ENCODE data around the gene GPR15.
"Not testable (repeated sequence)": the region's sequence is repeated elsewhere in the genome, so short reads cannot be mapped to it uniquely, and the experiment has no call there.

Gene GPR15

GRCh38 chr3:98559769-98560168 is 28.0 kb downstream of the GPR15 start:
- DNase-seq, result not testable (repeated sequence)

- DNase-seq, result no peak
Observed at GRCh38 chr3:98560911-98561310, 29.1 kb downstream of the GPR15 start.

- no peak for DNase-seq
Observed at GRCh38 chr3:98561727-98562521, 30.1 kb downstream of the GPR15 start.

GRCh38 chr3:98563661-98564281 is 32.0 kb downstream of the GPR15 start:
- no peak for DNase-seq

GRCh38 chr3:98564282-98565005 is 32.7 kb downstream of the GPR15 start:
- no peak for DNase-seq

- no peak for DNase-seq
Observed at GRCh38 chr3:98565237-98565643, 33.5 kb downstream of the GPR15 start.

GRCh38 chr3:98565843-98566242 is 34.1 kb downstream of the GPR15 start:
- no peak for DNase-seq

GRCh38 chr3:98567666-98568270 is 36.0 kb downstream of the GPR15 start:
- no peak for DNase-seq

GRCh38 chr3:98568402-98568801 is 36.6 kb downstream of the GPR15 start:
- no peak for DNase-seq

GRCh38 chr3:98573181-98573728 is 41.5 kb downstream of the GPR15 start:
- DNase-seq, result no peak

- DNase-seq, result no peak
Observed at GRCh38 chr3:98574132-98574531, 42.4 kb downstream of the GPR15 start.

- no peak for DNase-seq
Observed at GRCh38 chr3:98577178-98577895, 45.6 kb downstream of the GPR15 start.

GRCh38 chr3:98580401-98581386 is 48.9 kb downstream of the GPR15 start:
- DNase-seq, result no peak

GRCh38 chr3:98581474-98581873 is 49.7 kb downstream of the GPR15 start:
- no peak for DNase-seq

GRCh38 chr3:98582042-98582441 is 50.3 kb downstream of the GPR15 start:
- no peak for DNase-seq

- no peak for DNase-seq
Observed at GRCh38 chr3:98583766-98584165, 52.0 kb downstream of the GPR15 start.

All from SIG-M5 (cell line).